Stomach (tissue), 4 donors: Measurements from ENCODE around the gene CXADR.

Source experiments
- EP300 ChIP-seq: sonication (generic); formaldehyde crosslinking; IDR thresholded peaks from one replicate; pipeline ENCODE4 v1.6.1; 2017; ENCODE audit warnings: antibody characterized with exemption
- POLR2A ChIP-seq, 4 donors: fragments of 450-650 bp; IDR thresholded peaks; one replicate each; pipeline ENCODE4 v1.6.1; 2016; ENCODE audit warnings: antibody characterized with exemption in 4 of 4, control low read depth in 2 of 4, mild to moderate bottlenecking in 1 of 4, moderate library complexity in 1 of 4
- POLR2AphosphoS5 ChIP-seq, 3 donors: sonication (generic); formaldehyde crosslinking; IDR thresholded peaks; one replicate each; pipeline ENCODE4 v1.6.1; 2016; ENCODE audit warnings: antibody characterized with exemption in 3 of 3
- TF ChIP-seq, protein P1 (sequence below), 7 experiments: fragments of 450-650 bp in 4 of 7; fragments of 200-600 bp in 3 of 7; sonication (generic) in 3 of 7; IDR thresholded peaks; one replicate each; pipeline ENCODE4 v1.5.1; 2016 to 2019; ENCODE audit warnings: antibody characterized with exemption in 7 of 7, control low read depth in 2 of 7, mild to moderate bottlenecking in 1 of 7

DNA sequence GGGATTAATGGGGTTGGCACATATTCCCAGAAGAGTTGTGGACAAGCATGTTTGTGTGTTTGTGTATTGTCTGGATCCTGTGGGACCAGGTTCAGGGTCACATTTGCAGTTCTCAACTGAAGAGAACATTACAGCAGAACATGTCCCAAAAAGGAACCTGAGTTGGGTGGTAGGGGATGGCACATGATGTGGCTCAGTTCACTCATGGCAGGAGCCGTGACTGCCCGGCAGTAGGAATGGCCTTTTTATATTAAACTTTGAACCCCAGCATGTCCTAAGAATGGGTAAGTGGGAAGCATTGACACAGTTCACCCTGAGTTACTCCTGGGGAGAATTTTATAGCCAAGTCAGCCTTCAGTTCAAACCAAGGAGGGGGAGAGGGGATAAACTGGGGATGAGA, 41.3 kb downstream of the CXADR start:
- TF ChIP-seq POLR2AphosphoS5 (IDR thresholded peaks at IDR 0.05) (no peak), EP300 (no peak), POLR2A (IDR thresholded peaks at IDR 0.05) (no peak)
- TF ChIP-seq, protein P1, sequence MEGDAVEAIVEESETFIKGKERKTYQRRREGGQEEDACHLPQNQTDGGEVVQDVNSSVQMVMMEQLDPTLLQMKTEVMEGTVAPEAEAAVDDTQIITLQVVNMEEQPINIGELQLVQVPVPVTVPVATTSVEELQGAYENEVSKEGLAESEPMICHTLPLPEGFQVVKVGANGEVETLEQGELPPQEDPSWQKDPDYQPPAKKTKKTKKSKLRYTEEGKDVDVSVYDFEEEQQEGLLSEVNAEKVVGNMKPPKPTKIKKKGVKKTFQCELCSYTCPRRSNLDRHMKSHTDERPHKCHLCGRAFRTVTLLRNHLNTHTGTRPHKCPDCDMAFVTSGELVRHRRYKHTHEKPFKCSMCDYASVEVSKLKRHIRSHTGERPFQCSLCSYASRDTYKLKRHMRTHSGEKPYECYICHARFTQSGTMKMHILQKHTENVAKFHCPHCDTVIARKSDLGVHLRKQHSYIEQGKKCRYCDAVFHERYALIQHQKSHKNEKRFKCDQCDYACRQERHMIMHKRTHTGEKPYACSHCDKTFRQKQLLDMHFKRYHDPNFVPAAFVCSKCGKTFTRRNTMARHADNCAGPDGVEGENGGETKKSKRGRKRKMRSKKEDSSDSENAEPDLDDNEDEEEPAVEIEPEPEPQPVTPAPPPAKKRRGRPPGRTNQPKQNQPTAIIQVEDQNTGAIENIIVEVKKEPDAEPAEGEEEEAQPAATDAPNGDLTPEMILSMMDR (IDR thresholded peaks at IDR 0.05), result no peak
